CD14-positive monocyte (primary cell): Measurements from ENCODE around the gene APOL1. TPM values are rescaled to one million over a fixed set of nuclear protein-coding genes. Genes with fewer than 3 reads are reported as not detected.
A peak's percentile ranks its signal among the peaks of the same experiment; 100 is the strongest.

Experiments used
- DNase-seq, 3 donors: peaks; one replicate each; pipeline ENCODE4 v3.0.0-alpha.2; 2011 to 2022
- H2AFZ ChIP-seq: 2 replicates; pipeline ENCODE4 v1.6.0; 2012; ENCODE audit warnings: mild to moderate bottlenecking, low read depth, low read length, inconsistent platforms; ENCODE audit not compliant: insufficient read depth, poor library complexity, severe bottlenecking
- H3K27ac ChIP-seq, 2 donors: 1 replicate in 1 of 2; 2 replicates in 1 of 2; pipeline ENCODE4 v1.5.1; 2012 to 2013; ENCODE audit warnings: low read length in 2 of 2, control low read depth in 1 of 2, inconsistent platforms in 1 of 2, low read depth in 1 of 2, mild to moderate bottlenecking in 1 of 2
- H3K27me3 ChIP-seq, 2 donors: one replicate each; pipeline versions ENCODE4 v1.6.0 to v1.6.1; 2011 to 2013; ENCODE audit warnings: low read length in 2 of 2; ENCODE audit not compliant: control insufficient read depth in 2 of 2, insufficient read depth in 2 of 2
- H3K36me3 ChIP-seq, 2 donors: replicated peaks in 1 of 2; 1 replicate in 1 of 2; 2 replicates in 1 of 2; pipeline versions ENCODE4 v1.5.1 to v1.6.1; 2012 to 2013; ENCODE audit warnings: low read length in 2 of 2, control low read depth in 1 of 2, inconsistent platforms in 1 of 2, mild to moderate bottlenecking in 1 of 2; ENCODE audit not compliant: insufficient read depth in 2 of 2, control insufficient read depth in 1 of 2
- H3K4me1 ChIP-seq, 2 donors: 1 replicate in 1 of 2; 2 replicates in 1 of 2; pipeline versions ENCODE4 v1.5.1 to v1.6.1; 2012 to 2013; ENCODE audit warnings: low read length in 2 of 2, control low read depth in 1 of 2, inconsistent platforms in 1 of 2, mild to moderate bottlenecking in 1 of 2, moderate library complexity in 1 of 2; ENCODE audit not compliant: insufficient read depth in 2 of 2, control insufficient read depth in 1 of 2
- H3K4me2 ChIP-seq: replicated peaks from 2 replicates; pipeline ENCODE3; 2012; ENCODE audit warnings: low read length, moderate library complexity, mild to moderate bottlenecking; ENCODE audit not compliant: poor library complexity, severe bottlenecking; ENCODE audit errors: extremely low read depth
- H3K4me3 ChIP-seq, 3 experiments: fragments of 200-600 bp in 1 of 3; sonication (generic) in 1 of 3; replicated peaks in 1 of 3; 1 replicate in 2 of 3; 2 replicates in 1 of 3; pipeline ENCODE4 v1.5.1; 2011 to 2013; ENCODE audit warnings: low read length in 3 of 3, mild to moderate bottlenecking in 3 of 3, control low read depth in 2 of 3, low read depth in 2 of 3, inconsistent platforms in 1 of 3, moderate library complexity in 1 of 3
- H3K79me2 ChIP-seq: 2 replicates; pipeline ENCODE4 v1.6.0; 2012; ENCODE audit warnings: mild to moderate bottlenecking, control low read depth, inconsistent platforms, low read length, moderate library complexity; ENCODE audit not compliant: insufficient read depth
- H3K9ac ChIP-seq: 2 replicates; pipeline ENCODE4 v1.6.0; 2017; ENCODE audit warnings: low read length, mild to moderate bottlenecking; ENCODE audit not compliant: insufficient read depth, poor library complexity, severe bottlenecking
- H3K9me3 ChIP-seq, 2 donors: replicated peaks in 1 of 2; 1 replicate in 1 of 2; 2 replicates in 1 of 2; pipeline versions ENCODE4 v1.5.1 to v1.6.1; 2012 to 2013; ENCODE audit warnings: low read length in 2 of 2, control low read depth in 1 of 2; ENCODE audit not compliant: control insufficient read depth in 1 of 2, insufficient read depth in 1 of 2
- H4K20me1 ChIP-seq: 2 replicates; pipeline ENCODE4 v1.6.0; 2012; ENCODE audit warnings: mild to moderate bottlenecking, low read length, control low read depth, moderate library complexity; ENCODE audit not compliant: insufficient read depth
- H3K27ac Mint-ChIP-seq, 7 donors: one replicate each; pipeline ENCODE4 v1.8.0; 2020; ENCODE audit warnings: mild to moderate bottlenecking in 7 of 7, mixed read lengths in 7 of 7, moderate library complexity in 6 of 7, inconsistent platforms in 2 of 7
- H3K27me3 Mint-ChIP-seq, 3 donors: one replicate each; pipeline ENCODE4 v1.8.0; 2021 to 2022; ENCODE audit warnings: low read depth in 3 of 3, mild to moderate bottlenecking in 3 of 3, mixed read lengths in 3 of 3, moderate library complexity in 3 of 3, inconsistent platforms in 1 of 3
- H3K36me3 Mint-ChIP-seq, 2 donors: one replicate each; pipeline ENCODE4 v1.8.0; 2020; ENCODE audit warnings: mixed read lengths in 2 of 2, inconsistent platforms in 1 of 2, mild to moderate bottlenecking in 1 of 2
- H3K4me1 Mint-ChIP-seq: one replicate; pipeline ENCODE4 v1.8.0; 2020; ENCODE audit warnings: mild to moderate bottlenecking, mixed read lengths
- H3K4me3 Mint-ChIP-seq, 2 donors: one replicate each; pipeline ENCODE4 v1.8.0; 2020; ENCODE audit warnings: mild to moderate bottlenecking in 2 of 2, mixed read lengths in 2 of 2, moderate library complexity in 1 of 2
- H3K9me3 Mint-ChIP-seq, 7 donors: one replicate each; pipeline ENCODE4 v1.8.0; 2020 to 2022; ENCODE audit warnings: mixed read lengths in 7 of 7, mild to moderate bottlenecking in 6 of 7, moderate library complexity in 6 of 7, inconsistent platforms in 2 of 7
- CTCF ChIP-seq: fragments of 200-600 bp; IDR thresholded peaks from one replicate; pipeline ENCODE4 v1.8.0; 2022; ENCODE audit warnings: antibody characterized with exemption, mild to moderate bottlenecking
- WGBS: methylation state at CpG from one replicate; pipeline ENCODE4 v1.1.5; 2013; ENCODE audit warnings: missing lambda C conversion rate; ENCODE audit not compliant: insufficient coverage; 5-methylcytosine and 5-hydroxymethylcytosine counted together
- intact Hi-C, 2 donors: fragments of 100-400 bp; cut with micrococcal nuclease; formaldehyde crosslinking; loops; one replicate each; pipeline versions ENCODE4 v1.15.0 to v1.15.1; 2023
- polyA plus RNA-seq, 3 donors: library from polyadenylated mRNA; depleted of rRNA in 1 of 3; unstranded in 2 of 3; stranded (reverse) in 1 of 3; fragments of 300-500 nt in 2 of 3; fragments of >200 nt in 1 of 3; fragmentation: Illumina TruSeq in 2 of 3; gene quantifications; 1 replicate in 2 of 3; 2 replicates in 1 of 3; pipeline ENCODE4 v1.2.3, GENCODE V29; 2012 to 2021

The APOL1 gene
- polyA plus RNA-seq, 3 donors = 3.4 to 7.5 (median 6.1) TPM

- Histone ChIP-seq H3K4me1 (peaks cover 16 to 34% of the 10 kb centered on the region in 2 donors), H3K27me3 (no peaks in the 10 kb centered on the region), H4K20me1 (peaks cover 71% of the 10 kb centered on the region), H3K79me2 (no peaks in the 10 kb centered on the region), H2AFZ (no peak overlapping the region), H3K4me3 (no peak overlapping the region), H3K4me2 (no peak overlapping the region), H3K9ac (no peak overlapping the region), H3K36me3 (peaks cover 32 to 40% of the 10 kb centered on the region in 2 donors), H3K9me3 (no peaks in the 10 kb centered on the region), H3K27ac (peak overlapping the region in 1 of 2 donors; percentile 49)
- Mint-ChIP-seq H3K4me3 (no peak overlapping the region), H3K9me3 (no peaks in the 10 kb centered on the region), H3K36me3 (peaks cover 36 to 47% of the 10 kb centered on the region in 2 donors), H3K27ac (peak overlapping the region in 4 of 7 donors; percentile 6 to 58 (median 50)), H3K4me1 (peaks cover 32% of the 10 kb centered on the region), H3K27me3 (peaks cover 0 to 1% (median 0%) of the 10 kb centered on the region in 3 donors)
- WGBS = 9% methylated on average over 7 of the region's 8 CpGs
- DNase-seq = peak in 1 of 3 donors; percentile 13
- intact Hi-C loops = loop anchor here (5.0 to 10.0 kb wide), 2 partner anchors 84 to 87 kb away; no protein-coding TSS in a partner anchor
- TF ChIP-seq CTCF = no peak
These were observed 26.3 kb downstream of the APOL1 start for GRCh38 chr22:36279219-36279666.

GRCh38 chr22:36280379-36280778, 27.4 kb downstream of the APOL1 start:
- Mint-ChIP-seq H3K27me3 (peaks cover 0 to 1% (median 0%) of the 10 kb centered on the region in 3 donors), H3K4me1 (peaks cover 32% of the 10 kb centered on the region), H3K27ac (peak overlapping the region in 5 of 7 donors; percentile 24 to 82 (median 61)), H3K9me3 (no peaks in the 10 kb centered on the region), H3K4me3 (no peak overlapping the region), H3K36me3 (peaks cover 46 to 58% of the 10 kb centered on the region in 2 donors)
- Histone ChIP-seq H3K36me3 (peaks cover 44 to 52% of the 10 kb centered on the region in 2 donors), H3K4me2 (no peak overlapping the region), H3K9me3 (no peaks in the 10 kb centered on the region), H3K4me1 (peaks cover 16 to 34% of the 10 kb centered on the region in 2 donors), H2AFZ (no peak overlapping the region), H3K79me2 (peaks cover 4% of the 10 kb centered on the region), H3K27me3 (no peaks in the 10 kb centered on the region), H3K27ac (no peak overlapping the region), H4K20me1 (peaks cover 82% of the 10 kb centered on the region), H3K4me3 (no peak overlapping the region), H3K9ac (no peak overlapping the region)
- 70% methylated on average over 5 of the region's 8 CpGs for WGBS
- no peak for DNase-seq
- intact Hi-C loops = no loop called here
- TF ChIP-seq CTCF = no peak
